GM12875 (cell line): ENCODE results near the gene PXMP2.
A peak's percentile ranks its signal among the peaks of the same experiment; 100 is the strongest.
"Not testable (repeated sequence)": the region's sequence is repeated elsewhere in the genome, so short reads cannot be mapped to it uniquely, and the experiment has no call there.

ENCODE experiments used
- H3K4me3 ChIP-seq: one replicate; pipeline ENCODE4 v1.5.1; 2011; ENCODE audit warnings: low read depth, low read length, control low read depth
- CTCF ChIP-seq: IDR thresholded peaks from 2 replicates; pipeline ENCODE4 v1.5.1; 2011; ENCODE audit warnings: low read depth, mild to moderate bottlenecking, control low read depth, inconsistent platforms, low read length, moderate library complexity, borderline replicate concordance; ENCODE audit not compliant: insufficient read depth

PXMP2 gene

GRCh38 chr12:132677492-132677891 is 9.9 kb upstream of the PXMP2 start:
- no peak overlapping the region for H3K4me3 ChIP-seq
- TF ChIP-seq CTCF = no peak

GRCh38 chr12:132685400-132685799 is 2.0 kb upstream of the PXMP2 start:
- H3K4me3 ChIP-seq = no peak overlapping the region
- no peak for TF ChIP-seq CTCF

GRCh38 chr12:132686825-132687210 is 569 bp upstream of the PXMP2 start:
- TF ChIP-seq CTCF = no peak
- peak overlapping the region; percentile 78 for H3K4me3 ChIP-seq

- H3K4me3 ChIP-seq = no peak overlapping the region
These were observed 1.8 kb downstream of the PXMP2 start for GRCh38 chr12:132689227-132689626.

GRCh38 chr12:132690112-132690511 is 2.7 kb downstream of the PXMP2 start:
- no peak for TF ChIP-seq CTCF
- H3K4me3 ChIP-seq = no peak overlapping the region

More at GRCh38 chr12:132689227-132689626, 1.8 kb downstream of the PXMP2 start:
- no peak for TF ChIP-seq CTCF

GRCh38 chr12:132692030-132692429 is 4.6 kb downstream of the PXMP2 start:
- not testable (repeated sequence) for H3K4me3 ChIP-seq

GRCh38 chr12:132694888-132695287 is 7.5 kb downstream of the PXMP2 start:
- H3K4me3 ChIP-seq = not testable (repeated sequence)

- no peak for TF ChIP-seq CTCF
- H3K4me3 ChIP-seq = no peak overlapping the region
These were observed 8.0 kb downstream of the PXMP2 start for GRCh38 chr12:132695431-132695830.
